Measurements from ENCODE around the gene NLRC3. TPM values are rescaled to one million over a fixed set of nuclear protein-coding genes. Genes with fewer than 3 reads are reported as not detected.

Gene NLRC3
- total RNA-seq, 1 donor from 2014 or later, result 22.2 TPM

DNA sequence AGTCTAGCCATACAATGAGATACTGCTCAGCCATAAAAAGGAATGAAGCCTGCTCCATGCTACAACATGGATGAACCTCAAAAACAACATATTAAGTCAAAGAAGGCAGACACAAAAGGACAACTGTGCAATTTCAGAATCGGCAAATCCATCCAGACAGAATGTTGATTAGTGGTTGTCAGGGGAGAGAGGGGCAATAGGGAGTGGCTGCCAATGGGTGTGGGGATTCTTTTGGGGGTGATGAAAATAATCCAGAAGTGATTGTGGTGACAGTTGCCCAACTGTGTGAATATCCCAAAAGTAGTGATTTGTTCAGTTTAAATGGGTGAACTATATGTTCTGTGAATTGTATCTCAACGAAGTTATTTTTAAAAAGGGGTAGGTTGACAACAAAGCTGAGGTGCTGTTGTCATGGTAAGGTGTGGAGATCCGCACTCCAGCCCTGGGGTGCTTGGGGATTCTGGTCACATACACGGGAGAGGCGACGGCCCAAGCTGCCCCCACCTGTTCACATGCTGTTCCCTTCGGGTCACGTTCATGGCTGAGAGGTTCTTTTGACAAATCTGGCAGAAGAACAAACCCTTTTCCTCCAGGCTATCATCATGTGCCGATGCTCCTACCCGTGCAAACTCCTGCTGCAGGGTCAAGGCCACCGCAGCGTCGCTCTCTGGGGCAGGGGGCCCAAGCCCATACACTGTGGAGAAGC, 24.6 kb upstream of the NLRC3 start:
- H3K36me3 Mint-ChIP-seq (ENCODE audit: low read depth), result peaks cover 54% of the 10 kb centered on the region
- CTCF ChIA-PET, result no interaction called here

DNA sequence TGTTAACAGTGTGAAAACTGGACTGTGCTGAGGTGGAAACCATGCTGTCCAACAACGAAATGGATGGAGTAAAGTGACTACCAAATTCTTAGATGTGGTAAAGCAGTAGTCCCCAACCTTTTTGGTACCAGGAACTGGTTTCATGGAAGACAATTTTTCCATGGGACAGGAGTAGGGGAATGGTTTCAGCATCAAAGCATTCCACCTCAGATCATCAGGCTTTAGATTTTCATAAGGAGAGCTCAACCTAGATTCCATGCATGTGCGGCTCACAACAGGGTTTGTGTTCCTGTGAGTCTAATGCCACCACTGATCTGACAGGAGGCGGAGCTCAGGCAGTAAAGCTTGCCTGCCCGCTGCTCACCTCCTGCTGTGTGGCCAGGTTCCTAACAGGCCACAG, 22.7 kb upstream of the NLRC3 start:
- Mint-ChIP-seq H3K27ac (no peak overlapping the region), H3K4me1 (no peaks in the 10 kb centered on the region), H3K27me3 (no peaks in the 10 kb centered on the region), H3K4me3 (no peak overlapping the region), H3K36me3 (ENCODE audit: low read depth) (peaks cover 49% of the 10 kb centered on the region), H3K9me3 (no peaks in the 10 kb centered on the region)
- intact Hi-C loops (cut with micrococcal nuclease), result no loop called here
- TF ChIP-seq, protein P1, sequence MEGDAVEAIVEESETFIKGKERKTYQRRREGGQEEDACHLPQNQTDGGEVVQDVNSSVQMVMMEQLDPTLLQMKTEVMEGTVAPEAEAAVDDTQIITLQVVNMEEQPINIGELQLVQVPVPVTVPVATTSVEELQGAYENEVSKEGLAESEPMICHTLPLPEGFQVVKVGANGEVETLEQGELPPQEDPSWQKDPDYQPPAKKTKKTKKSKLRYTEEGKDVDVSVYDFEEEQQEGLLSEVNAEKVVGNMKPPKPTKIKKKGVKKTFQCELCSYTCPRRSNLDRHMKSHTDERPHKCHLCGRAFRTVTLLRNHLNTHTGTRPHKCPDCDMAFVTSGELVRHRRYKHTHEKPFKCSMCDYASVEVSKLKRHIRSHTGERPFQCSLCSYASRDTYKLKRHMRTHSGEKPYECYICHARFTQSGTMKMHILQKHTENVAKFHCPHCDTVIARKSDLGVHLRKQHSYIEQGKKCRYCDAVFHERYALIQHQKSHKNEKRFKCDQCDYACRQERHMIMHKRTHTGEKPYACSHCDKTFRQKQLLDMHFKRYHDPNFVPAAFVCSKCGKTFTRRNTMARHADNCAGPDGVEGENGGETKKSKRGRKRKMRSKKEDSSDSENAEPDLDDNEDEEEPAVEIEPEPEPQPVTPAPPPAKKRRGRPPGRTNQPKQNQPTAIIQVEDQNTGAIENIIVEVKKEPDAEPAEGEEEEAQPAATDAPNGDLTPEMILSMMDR (IDR thresholded peaks at IDR 0.05), result no peak
- ChIA-PET POLR2A (no interaction called here), CTCF (no interaction called here)
- ATAC-seq (ENCODE audit: low read depth) (no peak), DNase-seq (no peak)

More for the DNA sequence above, 24.6 kb upstream of the NLRC3 start:
- H3K4me3 Mint-ChIP-seq, result no peak overlapping the region
- H3K27ac Mint-ChIP-seq, result no peak overlapping the region
- H3K4me1 Mint-ChIP-seq, result peaks cover 5% of the 10 kb centered on the region
- ATAC-seq (ENCODE audit: low read depth), result no peak
- TF ChIP-seq, protein P1 (IDR thresholded peaks at IDR 0.05), result no peak
- H3K9me3 Mint-ChIP-seq, result no peaks in the 10 kb centered on the region
- POLR2A ChIA-PET, result no interaction called here
- intact Hi-C loops (cut with micrococcal nuclease), result no loop called here
- DNase-seq, result no peak
- no peaks in the 10 kb centered on the region for H3K27me3 Mint-ChIP-seq

DNA sequence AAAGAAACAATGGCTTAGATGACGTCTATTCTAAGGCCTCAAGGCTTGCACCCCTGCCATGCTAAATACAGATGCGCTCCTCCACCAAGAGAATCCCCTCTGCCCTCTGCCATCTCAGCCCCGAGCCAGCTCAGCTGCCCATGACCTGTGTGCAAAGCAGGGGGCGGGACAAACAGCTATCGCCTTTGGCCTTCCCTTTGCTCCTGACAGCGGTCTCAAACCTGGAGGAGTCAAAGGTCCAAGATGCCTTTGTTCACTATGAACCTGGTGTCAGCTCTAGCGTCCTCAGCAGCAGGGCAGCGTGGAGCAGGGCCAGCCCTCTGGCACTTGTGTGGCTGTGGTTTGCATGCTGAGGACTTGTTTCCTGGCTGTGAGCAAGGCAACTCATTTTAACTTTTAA, 21.9 kb upstream of the NLRC3 start:
- Mint-ChIP-seq H3K4me3 (no peak overlapping the region), H3K9me3 (no peaks in the 10 kb centered on the region), H3K4me1 (no peaks in the 10 kb centered on the region), H3K27me3 (no peaks in the 10 kb centered on the region), H3K27ac (no peak overlapping the region), H3K36me3 (ENCODE audit: low read depth) (peaks cover 49% of the 10 kb centered on the region)
- ATAC-seq (ENCODE audit: low read depth), result no peak
- CTCF ChIA-PET, result no interaction called here
- TF ChIP-seq, protein P1 (IDR thresholded peaks at IDR 0.05), result no peak
- POLR2A ChIA-PET, result no interaction called here
- no peak for DNase-seq
- intact Hi-C loops (cut with micrococcal nuclease), result no loop called here

DNA sequence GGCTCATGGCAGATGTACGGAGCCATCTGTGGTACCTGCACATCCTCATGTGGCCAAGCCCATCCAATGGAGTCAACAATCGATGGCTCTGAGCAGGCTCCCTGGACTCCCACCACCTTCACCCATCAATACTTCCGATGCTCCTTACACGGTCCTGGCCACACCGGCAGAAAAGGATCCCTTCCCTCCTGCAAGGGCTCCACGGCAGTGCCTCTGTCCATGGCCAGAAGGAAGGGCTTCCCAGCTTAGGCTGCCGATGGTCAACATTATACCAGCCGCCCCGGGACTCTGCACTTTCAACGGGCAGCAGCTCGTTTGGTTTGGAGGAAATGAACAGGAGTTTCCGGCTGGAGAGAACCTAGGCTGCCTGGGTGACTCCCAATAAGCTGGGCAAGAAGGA, 21.0 kb upstream of the NLRC3 start:
- POLR2A ChIA-PET, result no interaction called here
- Mint-ChIP-seq H3K9me3 (no peaks in the 10 kb centered on the region), H3K27ac (no peak overlapping the region), H3K4me1 (no peaks in the 10 kb centered on the region), H3K4me3 (no peak overlapping the region), H3K36me3 (ENCODE audit: low read depth) (peaks cover 43% of the 10 kb centered on the region), H3K27me3 (no peaks in the 10 kb centered on the region)
- intact Hi-C loops (cut with micrococcal nuclease), result no loop called here
- TF ChIP-seq, protein P1 (IDR thresholded peaks at IDR 0.05), result no peak
- CTCF ChIA-PET, result no interaction called here
- no peak for ATAC-seq (ENCODE audit: low read depth)
- no peak for DNase-seq

DNA sequence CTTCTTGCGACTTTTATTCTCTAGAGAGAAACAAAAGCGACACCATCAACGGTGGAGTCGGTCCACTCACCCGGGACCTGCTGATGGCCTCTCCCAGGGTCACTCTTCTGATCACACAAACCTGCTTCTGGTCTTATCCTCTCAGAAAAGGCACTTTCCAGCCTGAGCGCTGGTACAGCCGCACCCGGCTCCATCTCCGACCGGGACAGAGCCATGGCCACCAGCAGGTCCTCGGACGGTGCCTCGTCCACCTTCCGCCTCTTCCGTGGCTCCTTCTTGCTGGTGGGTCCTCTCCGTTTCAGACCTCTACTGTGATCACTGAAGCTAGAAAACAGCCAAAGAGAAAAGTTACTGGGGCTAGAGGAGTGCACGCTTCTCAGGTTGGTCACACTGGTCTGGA, 20.5 kb upstream of the NLRC3 start:
- Mint-ChIP-seq H3K4me3 (no peak overlapping the region), H3K27ac (no peak overlapping the region), H3K36me3 (ENCODE audit: low read depth) (peaks cover 38% of the 10 kb centered on the region), H3K4me1 (no peaks in the 10 kb centered on the region), H3K9me3 (no peaks in the 10 kb centered on the region), H3K27me3 (no peaks in the 10 kb centered on the region)
- ATAC-seq (ENCODE audit: low read depth), result no peak
- intact Hi-C loops (cut with micrococcal nuclease), result no loop called here
- CTCF ChIA-PET, result no interaction called here
- DNase-seq, result no peak
- TF ChIP-seq, protein P1 (IDR thresholded peaks at IDR 0.05), result no peak
- POLR2A ChIA-PET, result no interaction called here
